Cardiac muscle cell (in vitro differentiated cells and primary cell): ENCODE results near the gene DCHS2. TPM values are rescaled to one million over a fixed set of nuclear protein-coding genes. Genes with fewer than 3 reads are reported as not detected.
"Not testable (repeated sequence)": the region's sequence is repeated elsewhere in the genome, so short reads cannot be mapped to it uniquely, and the experiment has no call there.

Experiments used
- DNase-seq, 2 donors: peaks; one replicate each; pipeline versions ENCODE4 v3.0.0 to v3.0.0-alpha.2; 2010 to 2017; ENCODE audit warnings: low read depth in 1 of 2, low spot score in 1 of 2
- H3K27ac ChIP-seq: fragments of 200-600 bp; sonication (generic); 2 replicates; pipeline ENCODE4 v1.5.1; 2016
- H3K27me3 ChIP-seq: fragments of 200-600 bp; sonication (generic); 2 replicates; pipeline ENCODE4 v1.6.0; 2016; ENCODE audit warnings: control low read depth
- H3K36me3 ChIP-seq: fragments of 200-600 bp; sonication (generic); 2 replicates; pipeline ENCODE4 v1.5.1; 2016; ENCODE audit warnings: control low read depth
- H3K4me1 ChIP-seq: fragments of 200-600 bp; sonication (generic); 2 replicates; pipeline ENCODE4 v1.8.1; 2017; ENCODE audit warnings: low read depth, mild to moderate bottlenecking, mixed run types
- H3K4me3 ChIP-seq: fragments of 200-600 bp; sonication (generic); 2 replicates; pipeline ENCODE4 v1.5.1; 2016; ENCODE audit warnings: mild to moderate bottlenecking
- H3K9me3 ChIP-seq: fragments of 200-600 bp; sonication (generic); 2 replicates; pipeline ENCODE4 v1.5.1; 2017; ENCODE audit warnings: low read depth, mild to moderate bottlenecking, control low read depth
- CTCF ChIP-seq: IDR thresholded peaks from 2 replicates; pipeline ENCODE4 v1.5.1; 2012; ENCODE audit warnings: low read depth, mild to moderate bottlenecking, low read length
- polyA plus RNA-seq: library from polyadenylated mRNA; unstranded; fragments of >200 nt; fragmentation: Nextera tagmentation; extraction: Ambion mirVana; gene quantifications from 2 replicates; pipeline ENCODE4 v1.2.1, GENCODE V29; 2016
- total RNA-seq: library from RNA; depleted of rRNA; stranded (reverse); fragments of >200 nt; gene quantifications from 2 replicates; pipeline ENCODE4 v1.2.3, GENCODE V29; 2016

The DCHS2 gene
- total and polyA plus RNA-seq, 2 experiments from 2014 or later = 0.09 TPM; not detected in 1

GRCh38 chr4:154234576-154234975 lies 257.0 kb downstream of the DCHS2 start:
- no peaks in the 10 kb centered on the region for H3K4me1 ChIP-seq
- DNase-seq = no peak
- no peaks in the 10 kb centered on the region for H3K27me3 ChIP-seq
- no peak for TF ChIP-seq CTCF
- no peak overlapping the region for H3K27ac ChIP-seq
- no peaks in the 10 kb centered on the region for H3K9me3 ChIP-seq
- no peaks in the 10 kb centered on the region for H3K36me3 ChIP-seq
- H3K4me3 ChIP-seq = no peak overlapping the region

DNA sequence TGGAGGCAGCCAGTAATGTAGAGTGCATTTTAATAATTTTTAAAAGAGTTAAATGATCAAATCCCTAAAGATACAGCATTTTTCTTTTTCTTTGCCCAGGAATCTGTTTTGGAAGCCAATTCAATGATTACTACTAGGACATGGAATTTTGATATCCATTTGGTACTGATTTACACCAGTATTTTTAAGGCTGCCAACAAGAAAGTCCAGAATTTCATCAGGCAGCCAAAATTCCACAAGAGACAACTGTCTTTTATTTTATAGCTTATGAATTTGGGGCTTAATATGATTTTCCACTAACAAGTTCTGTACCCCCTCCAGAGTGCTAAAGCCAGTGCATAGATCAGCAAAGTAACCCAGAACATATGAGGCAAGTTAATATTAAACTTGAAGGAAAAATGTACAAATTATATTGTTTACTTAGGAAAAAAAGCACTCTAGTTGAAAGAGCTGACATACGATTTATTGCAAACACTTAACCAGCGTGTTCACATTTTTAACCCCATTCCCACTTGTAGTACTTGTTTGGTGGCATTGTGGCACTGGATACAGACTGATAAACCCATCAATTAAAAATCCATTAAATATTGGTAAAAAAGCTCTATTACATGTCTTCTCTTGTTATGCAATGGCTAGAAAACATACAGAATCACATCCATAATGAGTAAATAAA lies 259.7 kb downstream of the DCHS2 start:
- no peak overlapping the region for H3K27ac ChIP-seq
- no peaks in the 10 kb centered on the region for H3K36me3 ChIP-seq
- no peaks in the 10 kb centered on the region for H3K27me3 ChIP-seq
- H3K9me3 ChIP-seq = no peaks in the 10 kb centered on the region
- no peak for DNase-seq
- H3K4me1 ChIP-seq = no peaks in the 10 kb centered on the region
- H3K4me3 ChIP-seq = no peak overlapping the region
- TF ChIP-seq CTCF = no peak

DNA sequence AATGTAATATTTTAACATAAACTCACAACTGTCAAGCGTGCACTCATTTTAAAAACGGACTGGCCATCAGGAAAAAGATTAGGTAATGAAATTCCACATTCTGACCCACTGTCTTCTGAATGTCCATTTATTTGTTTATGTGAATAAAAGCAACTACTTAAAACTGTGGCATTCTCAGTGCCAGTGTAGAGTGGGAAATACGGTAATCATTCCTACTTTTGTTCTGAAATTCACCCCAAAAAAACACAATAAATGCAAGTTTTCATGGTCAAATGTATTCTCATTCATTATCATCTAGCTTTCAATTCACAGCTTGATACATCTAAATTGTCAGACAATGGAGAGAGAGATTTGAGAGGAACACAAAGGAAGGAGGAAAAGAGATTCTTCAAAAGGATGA lies 260.9 kb downstream of the DCHS2 start:
- no peak for DNase-seq
- Histone ChIP-seq H3K27ac (no peak overlapping the region), H3K9me3 (no peaks in the 10 kb centered on the region), H3K36me3 (no peaks in the 10 kb centered on the region), H3K27me3 (no peaks in the 10 kb centered on the region), H3K4me3 (no peak overlapping the region), H3K4me1 (no peaks in the 10 kb centered on the region)
- no peak for TF ChIP-seq CTCF

GRCh38 chr4:154230091-154230490 lies 261.5 kb downstream of the DCHS2 start:
- DNase-seq = no peak
- Histone ChIP-seq H3K4me3 (no peak overlapping the region), H3K36me3 (no peaks in the 10 kb centered on the region), H3K4me1 (no peaks in the 10 kb centered on the region), H3K9me3 (no peaks in the 10 kb centered on the region), H3K27me3 (no peaks in the 10 kb centered on the region), H3K27ac (no peak overlapping the region)
- TF ChIP-seq CTCF = no peak

DNA sequence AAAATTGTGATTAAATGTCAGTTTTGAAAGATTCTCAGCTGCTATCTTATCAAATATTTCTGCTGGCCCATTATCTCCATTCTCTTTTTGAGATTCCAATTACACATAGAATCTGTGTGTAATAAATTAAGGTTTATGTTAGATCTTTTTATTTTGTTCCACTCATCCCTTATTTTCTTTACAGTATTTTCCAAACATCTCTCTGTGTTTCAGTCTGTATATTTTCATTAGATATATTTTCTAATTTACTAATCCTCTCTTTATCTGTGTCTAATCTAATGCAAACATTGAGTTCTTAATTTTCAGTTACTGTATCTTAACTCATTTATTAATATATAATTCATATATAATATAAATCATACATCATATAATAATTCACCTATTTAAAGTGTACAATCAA lies 268.7 kb downstream of the DCHS2 start:
- Histone ChIP-seq H3K9me3 (no peaks in the 10 kb centered on the region), H3K27ac (no peak overlapping the region), H3K4me3 (no peak overlapping the region), H3K4me1 (no peaks in the 10 kb centered on the region), H3K36me3 (no peaks in the 10 kb centered on the region), H3K27me3 (no peaks in the 10 kb centered on the region)
- TF ChIP-seq CTCF = no peak
- no peak for DNase-seq

- H3K4me1 ChIP-seq = no peaks in the 10 kb centered on the region
- H3K36me3 ChIP-seq = no peaks in the 10 kb centered on the region
- no peak for TF ChIP-seq CTCF
- no peak overlapping the region for H3K27ac ChIP-seq
- no peak for DNase-seq
- H3K4me3 ChIP-seq = no peak overlapping the region
- H3K27me3 ChIP-seq = no peaks in the 10 kb centered on the region
- H3K9me3 ChIP-seq = no peaks in the 10 kb centered on the region
These were observed 273.5 kb downstream of the DCHS2 start for GRCh38 chr4:154218051-154218450.

- not testable (repeated sequence) for H3K27me3 ChIP-seq, H3K27ac ChIP-seq, H3K36me3 ChIP-seq, H3K9me3 ChIP-seq, DNase-seq, H3K4me3 ChIP-seq, H3K4me1 ChIP-seq
These were observed 274.2 kb downstream of the DCHS2 start for GRCh38 chr4:154217384-154217783.
